GM12892 (cell line): ENCODE data around the gene DISP1.

Experiments used
- DNase-seq: peaks from one replicate; pipeline ENCODE4 v3.0.0; 2011; ENCODE audit not compliant: insufficient read length
- FAIRE-seq: peaks from 2 replicates; lab custom pipeline; 2011; peaks lifted over from hg19 to GRCh38; lab: Jason Lieb, UNC
- POLR2A ChIP-seq: IDR thresholded peaks from 2 replicates; pipeline ENCODE4 v1.6.1; 2011; ENCODE audit warnings: low read depth, low read length, control low read depth
- POLR2AphosphoS5 ChIP-seq: IDR thresholded peaks from 2 replicates; pipeline ENCODE4 v1.6.1; 2011; ENCODE audit warnings: low read depth, low read length, control low read depth
- TAF1 ChIP-seq: IDR thresholded peaks from 2 replicates; pipeline ENCODE4 v1.6.1; 2011; ENCODE audit warnings: low read depth, mild to moderate bottlenecking, control low read depth, low read length, borderline replicate concordance

The DISP1 gene

GRCh38 chr1:222785529-222785928 lies 29.3 kb upstream of the DISP1 start:
- FAIRE-seq (no peak), DNase-seq (no peak)
- no peak for TF ChIP-seq TAF1
- no peak for TF ChIP-seq POLR2A
- TF ChIP-seq POLR2AphosphoS5, result no peak

- TF ChIP-seq TAF1 (no peak), POLR2AphosphoS5 (no peak), POLR2A (no peak)
- no peak for FAIRE-seq
- DNase-seq, result no peak
These were observed 28.7 kb upstream of the DISP1 start for GRCh38 chr1:222786121-222786520.

- FAIRE-seq, result no peak
- no peak for TF ChIP-seq POLR2AphosphoS5
- no peak for TF ChIP-seq POLR2A
- TF ChIP-seq TAF1, result no peak
- no peak for DNase-seq
These were observed 27.1 kb upstream of the DISP1 start for GRCh38 chr1:222787729-222788128.

GRCh38 chr1:222788402-222789156 lies 26.3 kb upstream of the DISP1 start:
- TF ChIP-seq TAF1, result no peak
- TF ChIP-seq POLR2AphosphoS5, result no peak
- no peak for TF ChIP-seq POLR2A
- FAIRE-seq, result no peak
- DNase-seq, result no peak

GRCh38 chr1:222790115-222790514 lies 24.7 kb upstream of the DISP1 start:
- DNase-seq (no peak), FAIRE-seq (no peak)
- TF ChIP-seq POLR2AphosphoS5 (no peak), POLR2A (no peak), TAF1 (no peak)

- FAIRE-seq, result no peak
- TF ChIP-seq POLR2AphosphoS5 (no peak), POLR2A (no peak), TAF1 (no peak)
- DNase-seq, result no peak
These were observed 24.3 kb upstream of the DISP1 start for GRCh38 chr1:222790520-222790919.

GRCh38 chr1:222791006-222791710 lies 23.7 kb upstream of the DISP1 start:
- DNase-seq, result no peak
- no peak for FAIRE-seq
- TF ChIP-seq POLR2A, result no peak
- no peak for TF ChIP-seq TAF1
- TF ChIP-seq POLR2AphosphoS5, result no peak

GRCh38 chr1:222792744-222793143 lies 22.1 kb upstream of the DISP1 start:
- DNase-seq, result no peak
- TF ChIP-seq POLR2A (no peak), POLR2AphosphoS5 (no peak), TAF1 (no peak)
- no peak for FAIRE-seq

- no peak for TF ChIP-seq POLR2AphosphoS5
- no peak for TF ChIP-seq TAF1
- no peak for TF ChIP-seq POLR2A
- DNase-seq, result no peak
These were observed 20.0 kb upstream of the DISP1 start for GRCh38 chr1:222794656-222795474.

GRCh38 chr1:222798116-222798515 lies 16.7 kb upstream of the DISP1 start:
- TF ChIP-seq TAF1 (no peak), POLR2AphosphoS5 (no peak), POLR2A (no peak)
- DNase-seq (no peak), FAIRE-seq (no peak)

More at GRCh38 chr1:222794656-222795474, 20.0 kb upstream of the DISP1 start:
- no peak for FAIRE-seq

- TF ChIP-seq POLR2A, result no peak
- DNase-seq (no peak), FAIRE-seq (no peak)
These were observed 15.9 kb upstream of the DISP1 start for GRCh38 chr1:222798975-222799374.
